ENCODE results near the gene DIAPH3. TPM values are rescaled to one million over a fixed set of nuclear protein-coding genes. Genes with fewer than 3 reads are reported as not detected.
A peak's percentile ranks its signal among the peaks of the same experiment; 100 is the strongest.

Gene DIAPH3
- total and polyA plus RNA-seq, 2 of the 4 experiments (the other 2 are of a cell fraction) = 8.9 to 9.3 TPM

DNA sequence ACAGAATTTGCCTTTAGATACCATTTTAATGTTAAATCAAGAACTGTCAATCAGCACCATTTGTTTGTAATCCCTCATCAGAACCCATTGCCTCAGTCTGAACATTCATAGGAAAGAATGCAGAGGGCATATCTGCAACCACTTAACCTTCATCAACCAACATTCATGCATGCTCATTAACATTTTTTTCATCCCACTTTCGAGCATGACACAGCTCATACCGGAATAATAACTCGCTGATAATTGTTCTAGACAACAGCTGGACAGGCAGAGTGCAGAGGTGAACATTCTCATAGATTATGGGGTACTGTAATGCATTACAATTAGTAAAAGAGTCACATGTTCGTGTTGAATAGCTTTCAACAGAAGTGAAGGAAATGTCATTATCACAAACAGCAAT lies 216.8 kb downstream of the DIAPH3 start:
- in situ Hi-C loops (cut with MboI; ENCODE audit: low sequenced_read_pairs) (no loop called here), dilution Hi-C loops (cut with HindIII; ENCODE audit: low sequenced_read_pairs, unreplicated experiment) (no loop called here), intact Hi-C loops (cut with micrococcal nuclease) (no loop called here)
- CTCF ChIA-PET = no interaction called here
- peak; percentile 3 for DNase-seq
- no peaks in the 10 kb centered on the region for H3K9me3 ChIP-seq (ENCODE audit: control insufficient read depth, insufficient read depth, low read length)
- H3K4me2 ChIP-seq (ENCODE audit: low read depth, low read length) = no peak overlapping the region
- no peak overlapping the region for H2AFZ ChIP-seq (replicated peaks; ENCODE audit: low read length, poor library complexity)
- H3K9me1 ChIP-seq (ENCODE audit: insufficient read depth, low read length) = no peaks in the 10 kb centered on the region
- no peak overlapping the region for H2AK9ac ChIP-seq (replicated peaks; ENCODE audit: low read depth, low read length, poor library complexity)
- no peak overlapping the region for H3K14ac ChIP-seq (replicated peaks; ENCODE audit: low read depth, low read length)
- WGBS, 2 experiments (ENCODE audit: extremely low coverage in 2 of 2, insufficient read length in 1 of 2) = no CpG with 5 or more reads among the region's 4 CpGs
- H2BK15ac ChIP-seq (ENCODE audit: low read depth, low read length) = no peak overlapping the region
- H4K5ac ChIP-seq (ENCODE audit: low read depth, low read length) = no peak overlapping the region
- POLR2A ChIA-PET (ENCODE audit: unreplicated experiment) = no interaction called here
- H2BK20ac ChIP-seq (ENCODE audit: low read depth, low read length) = no peak overlapping the region
- no peaks in the 10 kb centered on the region for H4K20me1 ChIP-seq (ENCODE audit: insufficient read depth, low read length)
- no peak overlapping the region for H3K18ac ChIP-seq (ENCODE audit: low read depth, low read length)
- no peaks in the 10 kb centered on the region for H3K27me3 ChIP-seq (ENCODE audit: control insufficient read depth, insufficient read depth, low read length)
- H3K23ac ChIP-seq (ENCODE audit: low read depth, low read length) = no peak overlapping the region
- H3K79me1 ChIP-seq (ENCODE audit: low read depth in 1 of 2, low read length in 2 of 2) = peaks cover 6 to 17% of the 10 kb centered on the region in 2 experiments; a peak in 3 of 4 replicates
- H2AK5ac ChIP-seq (ENCODE audit: low read depth, low read length) = no peak overlapping the region
- no peak overlapping the region for H2BK5ac ChIP-seq (ENCODE audit: low read depth, low read length, poor library complexity, severe bottlenecking)
- H2BK120ac ChIP-seq (ENCODE audit: low read depth, low read length) = no peak overlapping the region
- no peak overlapping the region for H3K9ac ChIP-seq (ENCODE audit: low read depth, low read length)
- ATAC-seq (ENCODE audit: low read depth) = no peak
- no peak for TF ChIP-seq MAZ (IDR thresholded peaks at IDR 0.05; ENCODE audit: borderline replicate concordance, low read depth, low read length)
- no peak for TF ChIP-seq POLR2A (IDR thresholded peaks at IDR 0.05; ENCODE audit: low read depth, low read length)
- TF ChIP-seq, protein P1, sequence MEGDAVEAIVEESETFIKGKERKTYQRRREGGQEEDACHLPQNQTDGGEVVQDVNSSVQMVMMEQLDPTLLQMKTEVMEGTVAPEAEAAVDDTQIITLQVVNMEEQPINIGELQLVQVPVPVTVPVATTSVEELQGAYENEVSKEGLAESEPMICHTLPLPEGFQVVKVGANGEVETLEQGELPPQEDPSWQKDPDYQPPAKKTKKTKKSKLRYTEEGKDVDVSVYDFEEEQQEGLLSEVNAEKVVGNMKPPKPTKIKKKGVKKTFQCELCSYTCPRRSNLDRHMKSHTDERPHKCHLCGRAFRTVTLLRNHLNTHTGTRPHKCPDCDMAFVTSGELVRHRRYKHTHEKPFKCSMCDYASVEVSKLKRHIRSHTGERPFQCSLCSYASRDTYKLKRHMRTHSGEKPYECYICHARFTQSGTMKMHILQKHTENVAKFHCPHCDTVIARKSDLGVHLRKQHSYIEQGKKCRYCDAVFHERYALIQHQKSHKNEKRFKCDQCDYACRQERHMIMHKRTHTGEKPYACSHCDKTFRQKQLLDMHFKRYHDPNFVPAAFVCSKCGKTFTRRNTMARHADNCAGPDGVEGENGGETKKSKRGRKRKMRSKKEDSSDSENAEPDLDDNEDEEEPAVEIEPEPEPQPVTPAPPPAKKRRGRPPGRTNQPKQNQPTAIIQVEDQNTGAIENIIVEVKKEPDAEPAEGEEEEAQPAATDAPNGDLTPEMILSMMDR (conservative IDR thresholded peaks at IDR 0.05; ENCODE audit: low read depth, low read length) = no peak
- no peak for TF ChIP-seq RAD21 (IDR thresholded peaks at IDR 0.05; ENCODE audit: low read length)
- TF ChIP-seq, protein P2, sequence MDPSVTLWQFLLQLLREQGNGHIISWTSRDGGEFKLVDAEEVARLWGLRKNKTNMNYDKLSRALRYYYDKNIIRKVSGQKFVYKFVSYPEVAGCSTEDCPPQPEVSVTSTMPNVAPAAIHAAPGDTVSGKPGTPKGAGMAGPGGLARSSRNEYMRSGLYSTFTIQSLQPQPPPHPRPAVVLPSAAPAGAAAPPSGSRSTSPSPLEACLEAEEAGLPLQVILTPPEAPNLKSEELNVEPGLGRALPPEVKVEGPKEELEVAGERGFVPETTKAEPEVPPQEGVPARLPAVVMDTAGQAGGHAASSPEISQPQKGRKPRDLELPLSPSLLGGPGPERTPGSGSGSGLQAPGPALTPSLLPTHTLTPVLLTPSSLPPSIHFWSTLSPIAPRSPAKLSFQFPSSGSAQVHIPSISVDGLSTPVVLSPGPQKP (IDR thresholded peaks at IDR 0.05; ENCODE audit: borderline replicate concordance, low read depth, low read length) = no peak
- TF ChIP-seq RFX5 (IDR thresholded peaks at IDR 0.05; ENCODE audit: low read depth, low read length) = no peak
- TF ChIP-seq CHD1 (IDR thresholded peaks at IDR 0.05; ENCODE audit: low read depth, low read length) = no peak
- no peak for TF ChIP-seq NFE2L2 (IDR thresholded peaks at IDR 0.05; ENCODE audit: low read depth, low read length)
- no peak for TF ChIP-seq SMC3 (IDR thresholded peaks at IDR 0.05; ENCODE audit: low read depth, low read length)
- H3K4me1 ChIP-seq (ENCODE audit: control insufficient read depth, insufficient read depth, low read length) = no peaks in the 10 kb centered on the region; the same call in 1 of the 2 replicates
- BruUV-seq (replicated peaks) = no TSS peak
- no peaks in the 10 kb centered on the region for H3K36me3 ChIP-seq (ENCODE audit: control insufficient read depth, insufficient read depth, low read length)
- H4K91ac ChIP-seq (ENCODE audit: insufficient read depth, low read depth, low read length) = no peak overlapping the region
- no peak overlapping the region for H3K4me3 ChIP-seq (ENCODE audit: insufficient read depth, low read depth, low read length)
- no peak overlapping the region for H4K8ac ChIP-seq (ENCODE audit: low read depth in 2 of 2, low read length in 2 of 2)
- no peak overlapping the region for H3K27ac ChIP-seq (ENCODE audit: insufficient read depth, low read length)
- H3K4ac ChIP-seq (ENCODE audit: low read depth, low read length) = no peak overlapping the region
- H3K56ac ChIP-seq (ENCODE audit: extremely low read depth, insufficient read depth, low read length) = no peak overlapping the region
